Neural cell (in vitro differentiated cells): ENCODE results near the gene SLC44A1. TPM values are rescaled to one million over a fixed set of nuclear protein-coding genes. Genes with fewer than 3 reads are reported as not detected.

Experiments used
- H2AFZ ChIP-seq: fragments of 200-600, 300-800 bp; sonication (generic), shearing (Covaris generic); 2 replicates; pipeline ENCODE4 v1.6.0; 2014; ENCODE audit warnings: low read depth, mild to moderate bottlenecking, antibody characterized with exemption, low read length, moderate library complexity
- H3F3A ChIP-seq: fragments of 200-600 bp; shearing (Covaris generic); 2 replicates; pipeline ENCODE4 v1.6.1; 2016; ENCODE audit warnings: mild to moderate bottlenecking, moderate library complexity, mixed read lengths, antibody characterized with exemption, low read length; ENCODE audit not compliant: insufficient read depth, poor library complexity, severe bottlenecking
- H3K27ac ChIP-seq: fragments of 200-600, 300-800 bp; sonication (generic), shearing (Covaris generic); 2 replicates; pipeline ENCODE4 v1.5.1; 2014; ENCODE audit warnings: mild to moderate bottlenecking, low read length, moderate library complexity
- H3K27me3 ChIP-seq: fragments of 300-800, 200-600 bp; sonication (generic), shearing (Covaris generic); 2 replicates; pipeline ENCODE4 v1.6.0; 2014; ENCODE audit warnings: mild to moderate bottlenecking, low read depth, low read length, moderate library complexity; ENCODE audit not compliant: insufficient read depth
- H3K36me3 ChIP-seq: fragments of 300-800, 200-600 bp; sonication (generic), shearing (Covaris generic); 2 replicates; pipeline ENCODE4 v1.5.1; 2014; ENCODE audit warnings: mild to moderate bottlenecking, antibody characterized with exemption, low read length, moderate library complexity; ENCODE audit not compliant: insufficient read depth
- H3K4me2 ChIP-seq: fragments of 300-800, 200-600 bp; sonication (generic), shearing (Covaris generic); 2 replicates; pipeline ENCODE4 v1.6.0; 2014; ENCODE audit warnings: mild to moderate bottlenecking, low read length
- H3K4me3 ChIP-seq: fragments of 300-800, 200-600 bp; sonication (generic), shearing (Covaris generic); 2 replicates; pipeline ENCODE4 v1.5.1; 2014; ENCODE audit warnings: mild to moderate bottlenecking, low read length, moderate library complexity
- H3K79me2 ChIP-seq: fragments of 200-600 bp; shearing (Covaris generic); replicated peaks from 2 replicates; pipeline ENCODE4 v1.6.0; 2014; ENCODE audit warnings: mild to moderate bottlenecking, low read length, moderate library complexity; ENCODE audit not compliant: insufficient read depth
- H3K9ac ChIP-seq: fragments of 300-800, 200-600 bp; sonication (generic), shearing (Covaris generic); 2 replicates; pipeline ENCODE4 v1.6.1; 2016; ENCODE audit warnings: mild to moderate bottlenecking, low read length, mixed read lengths
- H3K9me2 ChIP-seq: fragments of 200-600 bp; shearing (Covaris generic); 2 replicates; pipeline ENCODE4 v1.6.1; 2016; ENCODE audit warnings: mild to moderate bottlenecking, low read length, mixed read lengths; ENCODE audit not compliant: insufficient read depth
- H3K9me3 ChIP-seq: fragments of 200-600, 300-800 bp; sonication (generic), shearing (Covaris generic); 2 replicates; pipeline ENCODE4 v1.6.1; 2016; ENCODE audit warnings: mild to moderate bottlenecking, mixed run types, low read length, moderate library complexity, mixed read lengths
- H4K20me1 ChIP-seq: fragments of 200-600 bp; shearing (Covaris generic); 2 replicates; pipeline ENCODE4 v1.6.1; 2016; ENCODE audit warnings: mild to moderate bottlenecking, mixed run types; ENCODE audit not compliant: insufficient read depth
- EP300 ChIP-seq: fragments of 450-650 bp; conservative IDR thresholded peaks from 2 replicates; pipeline ENCODE4 v1.6.1; 2014; ENCODE audit warnings: antibody characterized with exemption, mild to moderate bottlenecking, moderate library complexity; ENCODE audit not compliant: poor library complexity, severe bottlenecking
- EZH2 ChIP-seq: fragments of 200-600, 300-800 bp; shearing (Covaris generic), sonication (generic); IDR thresholded peaks from 2 replicates; pipeline ENCODE4 v1.6.1; 2014; ENCODE audit warnings: antibody characterized with exemption, low read length, borderline replicate concordance, mild to moderate bottlenecking; ENCODE audit not compliant: insufficient read depth, poor library complexity, severe bottlenecking
- MXI1 ChIP-seq: fragments of 450-650 bp; conservative IDR thresholded peaks from 2 replicates; pipeline ENCODE4 v1.6.1; 2014; ENCODE audit warnings: antibody characterized with exemption, mild to moderate bottlenecking; ENCODE audit not compliant: poor library complexity, severe bottlenecking
- POLR2AphosphoS5 ChIP-seq: IDR thresholded peaks from 2 replicates; pipeline ENCODE4 v1.6.1; 2012
- RAD21 ChIP-seq: fragments of 450-650 bp; conservative IDR thresholded peaks from 2 replicates; pipeline ENCODE4 v1.6.1; 2014; ENCODE audit warnings: antibody characterized with exemption, mild to moderate bottlenecking, moderate library complexity
- REST ChIP-seq: IDR thresholded peaks from 2 replicates; pipeline ENCODE4 v1.6.1; 2012; ENCODE audit warnings: borderline replicate concordance
- SMC3 ChIP-seq: fragments of 450-650 bp; conservative IDR thresholded peaks from 2 replicates; pipeline ENCODE4 v1.6.1; 2014; ENCODE audit warnings: antibody characterized with exemption, mild to moderate bottlenecking, moderate library complexity; ENCODE audit not compliant: poor library complexity
- TAF1 ChIP-seq: IDR thresholded peaks from 2 replicates; pipeline ENCODE4 v1.6.1; 2012; ENCODE audit warnings: low read depth
- polyA plus RNA-seq: library from polyadenylated mRNA; depleted of rRNA; stranded (reverse); fragments of >200 nt; gene quantifications from 2 replicates; pipeline ENCODE4 v1.2.3, GENCODE V29; 2014
- TF ChIP-seq, protein P1 (sequence below): fragments of 450-650 bp; IDR thresholded peaks from 2 replicates; pipeline ENCODE4 v1.5.1; 2014; ENCODE audit warnings: antibody characterized with exemption, mild to moderate bottlenecking, moderate library complexity; ENCODE audit not compliant: poor library complexity, severe bottlenecking

SLC44A1 gene
- polyA plus RNA-seq, 1 donor from 2014 or later, result 3.9 TPM

DNA sequence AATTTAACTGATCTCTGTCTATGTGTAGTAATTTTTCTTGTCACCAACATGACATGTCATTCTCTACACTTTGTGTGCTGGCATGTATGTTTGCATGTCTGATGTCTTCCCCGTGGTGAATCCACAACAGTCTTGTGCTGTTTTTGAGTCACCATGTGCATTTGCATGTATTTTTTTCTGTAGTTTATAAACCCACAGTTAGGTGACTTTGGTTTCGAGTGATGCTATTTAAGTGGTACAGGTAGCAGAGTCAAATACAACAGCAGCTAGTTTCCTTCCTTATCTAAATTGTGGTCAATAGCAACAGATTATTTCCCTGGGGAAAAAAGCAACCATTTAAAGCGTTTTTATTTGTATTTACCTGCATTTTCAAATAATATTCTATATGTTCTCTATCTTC, 113.5 kb downstream of the SLC44A1 start:
- Histone ChIP-seq H3K9me2 (no peaks in the 10 kb centered on the region), H3K79me2 (no peaks in the 10 kb centered on the region), H3K36me3 (peaks cover 3% of the 10 kb centered on the region), H3K27ac (no peak overlapping the region), H3K4me2 (no peak overlapping the region), H3F3A (no peaks in the 10 kb centered on the region), H3K9me3 (no peaks in the 10 kb centered on the region), H3K27me3 (no peaks in the 10 kb centered on the region), H3K9ac (no peak overlapping the region), H3K4me3 (no peak overlapping the region), H2AFZ (no peak overlapping the region), H4K20me1 (no peaks in the 10 kb centered on the region)
- TF ChIP-seq MXI1 (no peak), SMC3 (no peak), EP300 (no peak), REST (no peak), RAD21 (no peak), POLR2AphosphoS5 (no peak), TAF1 (no peak), EZH2 (no peak)
- TF ChIP-seq, protein P1, sequence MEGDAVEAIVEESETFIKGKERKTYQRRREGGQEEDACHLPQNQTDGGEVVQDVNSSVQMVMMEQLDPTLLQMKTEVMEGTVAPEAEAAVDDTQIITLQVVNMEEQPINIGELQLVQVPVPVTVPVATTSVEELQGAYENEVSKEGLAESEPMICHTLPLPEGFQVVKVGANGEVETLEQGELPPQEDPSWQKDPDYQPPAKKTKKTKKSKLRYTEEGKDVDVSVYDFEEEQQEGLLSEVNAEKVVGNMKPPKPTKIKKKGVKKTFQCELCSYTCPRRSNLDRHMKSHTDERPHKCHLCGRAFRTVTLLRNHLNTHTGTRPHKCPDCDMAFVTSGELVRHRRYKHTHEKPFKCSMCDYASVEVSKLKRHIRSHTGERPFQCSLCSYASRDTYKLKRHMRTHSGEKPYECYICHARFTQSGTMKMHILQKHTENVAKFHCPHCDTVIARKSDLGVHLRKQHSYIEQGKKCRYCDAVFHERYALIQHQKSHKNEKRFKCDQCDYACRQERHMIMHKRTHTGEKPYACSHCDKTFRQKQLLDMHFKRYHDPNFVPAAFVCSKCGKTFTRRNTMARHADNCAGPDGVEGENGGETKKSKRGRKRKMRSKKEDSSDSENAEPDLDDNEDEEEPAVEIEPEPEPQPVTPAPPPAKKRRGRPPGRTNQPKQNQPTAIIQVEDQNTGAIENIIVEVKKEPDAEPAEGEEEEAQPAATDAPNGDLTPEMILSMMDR, result no peak

GRCh38 chr9:105359892-105360291, 115.4 kb downstream of the SLC44A1 start:
- Histone ChIP-seq H3K36me3 (peaks cover 3% of the 10 kb centered on the region), H3K27me3 (no peaks in the 10 kb centered on the region), H4K20me1 (no peaks in the 10 kb centered on the region), H3K4me3 (no peak overlapping the region), H3K4me2 (no peak overlapping the region), H3K79me2 (no peaks in the 10 kb centered on the region), H3K9me2 (no peaks in the 10 kb centered on the region), H3K27ac (no peak overlapping the region), H3F3A (no peaks in the 10 kb centered on the region), H3K9ac (no peak overlapping the region), H2AFZ (no peak overlapping the region), H3K9me3 (no peaks in the 10 kb centered on the region)
- TF ChIP-seq RAD21 (no peak), MXI1 (no peak)

DNA sequence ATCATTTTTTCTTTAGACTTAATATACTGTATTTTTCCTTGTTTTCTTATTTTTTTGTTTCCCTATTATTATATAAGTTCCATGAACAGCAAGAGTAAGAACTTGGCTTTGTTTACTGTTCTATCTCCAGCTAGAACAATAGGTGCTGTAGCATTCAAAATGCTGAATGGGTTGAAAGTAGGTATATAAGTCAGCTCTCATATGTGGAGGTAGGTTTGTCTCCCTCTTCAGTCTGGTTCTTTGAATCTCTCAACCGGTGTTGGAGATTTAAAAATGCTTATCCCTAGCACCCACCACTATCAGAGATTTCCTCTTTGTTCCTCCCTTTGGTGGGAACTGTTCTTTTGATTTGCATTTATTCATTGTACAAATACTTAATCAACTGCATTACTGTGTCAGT, 115.9 kb downstream of the SLC44A1 start:
- no peaks in the 10 kb centered on the region for H4K20me1 ChIP-seq
- H3K4me3 ChIP-seq, result no peak overlapping the region
- no peaks in the 10 kb centered on the region for H3K9me2 ChIP-seq
- H3F3A ChIP-seq, result no peaks in the 10 kb centered on the region
- H2AFZ ChIP-seq, result no peak overlapping the region
- no peaks in the 10 kb centered on the region for H3K9me3 ChIP-seq
- H3K9ac ChIP-seq, result no peak overlapping the region
- no peak for TF ChIP-seq TAF1
- TF ChIP-seq SMC3, result no peak
- no peak for TF ChIP-seq POLR2AphosphoS5
- no peak for TF ChIP-seq EP300
- no peak for TF ChIP-seq REST
- TF ChIP-seq, protein P1, result no peak
- H3K27ac ChIP-seq, result no peak overlapping the region
- H3K36me3 ChIP-seq, result peaks cover 3% of the 10 kb centered on the region
- H3K27me3 ChIP-seq, result no peaks in the 10 kb centered on the region
- no peaks in the 10 kb centered on the region for H3K79me2 ChIP-seq
- H3K4me2 ChIP-seq, result no peak overlapping the region
